Lower leg skin (tissue), 4 donors: Measurements from ENCODE around the gene RXRG. TPM values are rescaled to one million over a fixed set of nuclear protein-coding genes. Genes with fewer than 3 reads are reported as not detected.
"Not testable (repeated sequence)": the region's sequence is repeated elsewhere in the genome, so short reads cannot be mapped to it uniquely, and the experiment has no call there.

Source experiments
- DNase-seq, 2 donors: peaks; one replicate each; pipeline ENCODE4 v3.0.0-alpha.2; 2019; ENCODE audit warnings: low spot score in 2 of 2
- H3K4me3 ChIP-seq: fragments of 200-600 bp; sonication (generic); 2 replicates; pipeline ENCODE4 v1.5.1; 2017; ENCODE audit warnings: mild to moderate bottlenecking, low read depth; ENCODE audit not compliant: poor library complexity, severe bottlenecking
- CTCF ChIP-seq, 3 donors: fragments of 450-650 bp; IDR thresholded peaks; one replicate each; pipeline ENCODE4 v1.5.1; 2016; ENCODE audit warnings: antibody characterized with exemption in 3 of 3, mild to moderate bottlenecking in 3 of 3, moderate library complexity in 2 of 3
- POLR2A ChIP-seq, 2 donors: fragments of 450-650 bp; IDR thresholded peaks; one replicate each; pipeline ENCODE4 v1.6.1; 2016 to 2017; ENCODE audit warnings: antibody characterized with exemption in 2 of 2, mild to moderate bottlenecking in 1 of 2, moderate library complexity in 1 of 2
- WGBS, 2 donors: methylation state at CpG; one replicate each; pipeline ENCODE4 v1.1.5; 2018; 5-methylcytosine and 5-hydroxymethylcytosine counted together
- intact Hi-C: fragments of 100-400 bp; cut with DNase I; formaldehyde crosslinking; loops from one replicate; pipeline ENCODE4 v1.15.0; 2023; ENCODE audit warnings: low total_unique reads
- total RNA-seq, 4 donors: library from RNA; depleted of rRNA; stranded (reverse); fragments of >200 nt; gene quantifications; one replicate each; pipeline ENCODE4 v1.1.0, GENCODE V29; 2016

The RXRG gene
- total RNA-seq, 4 donors from 2014 or later: 0.66 to 2.3 TPM; not detected in 2

GRCh38 chr1:165473081-165473480 is 28.2 kb upstream of the RXRG start:
- no peak overlapping the region for H3K4me3 ChIP-seq
- intact Hi-C loops: loop anchor here (10.0 kb wide), 1 partner anchor 112 kb away; no protein-coding TSS in a partner anchor
- TF ChIP-seq CTCF (IDR thresholded peaks at IDR 0.05): no peak
- TF ChIP-seq POLR2A (IDR thresholded peaks at IDR 0.05): no peak
- 83 to 87% methylated on average over 4 of the region's 4 CpGs for WGBS, 2 donors
- DNase-seq: no peak

- H3K4me3 ChIP-seq: no peak overlapping the region
- WGBS, 2 donors: 92 to 95% methylated on average over 6 of the region's 6 CpGs
- intact Hi-C loops: no loop called here
- no peak for DNase-seq
- TF ChIP-seq POLR2A (IDR thresholded peaks at IDR 0.05) (no peak), CTCF (IDR thresholded peaks at IDR 0.05) (no peak)
These were observed 23.9 kb upstream of the RXRG start for GRCh38 chr1:165468726-165469249.

- 75 to 83% methylated on average over 2 of the region's 2 CpGs for WGBS, 2 donors
- intact Hi-C loops: no loop called here
- TF ChIP-seq POLR2A (IDR thresholded peaks at IDR 0.05) (no peak), CTCF (IDR thresholded peaks at IDR 0.05) (no peak)
- DNase-seq: no peak
- no peak overlapping the region for H3K4me3 ChIP-seq
These were observed 23.3 kb upstream of the RXRG start for GRCh38 chr1:165468253-165468652.

GRCh38 chr1:165467706-165468105 is 22.8 kb upstream of the RXRG start:
- WGBS, 2 donors: 86 to 89% methylated on average over 7 of the region's 7 CpGs
- H3K4me3 ChIP-seq: no peak overlapping the region
- no peak for DNase-seq
- intact Hi-C loops: no loop called here
- TF ChIP-seq POLR2A (IDR thresholded peaks at IDR 0.05) (no peak), CTCF (IDR thresholded peaks at IDR 0.05) (no peak)

GRCh38 chr1:165463978-165464377 is 19.1 kb upstream of the RXRG start:
- H3K4me3 ChIP-seq: no peak overlapping the region
- no peak for DNase-seq
- WGBS, 2 donors: 80 to 86% methylated on average over 3 of the region's 3 CpGs
- TF ChIP-seq POLR2A (IDR thresholded peaks at IDR 0.05): no peak
- TF ChIP-seq CTCF (IDR thresholded peaks at IDR 0.05): no peak
- intact Hi-C loops: no loop called here

- DNase-seq, H3K4me3 ChIP-seq: not testable (repeated sequence)
- intact Hi-C loops: loop anchor here (10.0 kb wide), 1 partner anchor 65 kb away; no protein-coding TSS in a partner anchor
- WGBS, 2 donors: 93 to 95% methylated on average over 2 of the region's 2 CpGs
These were observed 14.8 kb upstream of the RXRG start for GRCh38 chr1:165459683-165460082.
